ENCODE data around the gene KSR2.

DNA sequence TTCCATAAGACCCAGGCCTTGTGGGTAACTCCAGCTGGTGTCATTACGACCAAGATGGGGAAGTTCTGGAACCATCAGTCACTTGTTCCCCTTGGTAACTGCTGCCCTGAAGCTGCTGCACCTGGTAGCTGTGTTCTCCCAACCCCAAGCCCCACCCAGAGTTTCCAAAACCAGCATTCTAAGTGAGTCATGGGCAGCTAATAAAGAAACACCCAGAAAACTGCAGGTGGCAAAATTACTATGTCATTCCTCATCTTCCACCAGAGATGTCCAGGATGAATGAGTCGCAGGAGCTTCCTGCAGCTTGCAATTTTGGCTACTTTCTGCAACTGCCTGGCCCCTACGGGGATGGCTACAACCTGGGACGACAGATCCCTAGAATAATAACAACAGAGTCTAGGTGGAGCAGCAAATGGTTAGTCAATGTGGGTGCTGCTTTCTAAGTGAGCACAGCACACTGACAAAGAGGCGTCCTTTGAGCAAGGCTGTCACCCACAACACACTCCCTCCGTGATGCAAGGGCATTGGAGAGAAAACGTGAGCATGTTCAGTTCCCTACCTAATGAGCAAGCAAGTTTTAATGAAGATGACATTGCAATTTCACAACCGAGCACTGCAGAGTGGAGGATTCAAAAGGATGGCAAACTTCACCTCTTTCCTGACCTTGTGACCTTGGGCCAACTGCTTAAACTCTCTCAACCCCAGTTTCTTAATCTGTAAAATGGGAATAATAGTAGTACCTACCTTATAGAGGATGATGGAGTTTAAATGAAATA is 306.0 kb downstream of the KSR2 start:
- TF ChIP-seq, protein P1, sequence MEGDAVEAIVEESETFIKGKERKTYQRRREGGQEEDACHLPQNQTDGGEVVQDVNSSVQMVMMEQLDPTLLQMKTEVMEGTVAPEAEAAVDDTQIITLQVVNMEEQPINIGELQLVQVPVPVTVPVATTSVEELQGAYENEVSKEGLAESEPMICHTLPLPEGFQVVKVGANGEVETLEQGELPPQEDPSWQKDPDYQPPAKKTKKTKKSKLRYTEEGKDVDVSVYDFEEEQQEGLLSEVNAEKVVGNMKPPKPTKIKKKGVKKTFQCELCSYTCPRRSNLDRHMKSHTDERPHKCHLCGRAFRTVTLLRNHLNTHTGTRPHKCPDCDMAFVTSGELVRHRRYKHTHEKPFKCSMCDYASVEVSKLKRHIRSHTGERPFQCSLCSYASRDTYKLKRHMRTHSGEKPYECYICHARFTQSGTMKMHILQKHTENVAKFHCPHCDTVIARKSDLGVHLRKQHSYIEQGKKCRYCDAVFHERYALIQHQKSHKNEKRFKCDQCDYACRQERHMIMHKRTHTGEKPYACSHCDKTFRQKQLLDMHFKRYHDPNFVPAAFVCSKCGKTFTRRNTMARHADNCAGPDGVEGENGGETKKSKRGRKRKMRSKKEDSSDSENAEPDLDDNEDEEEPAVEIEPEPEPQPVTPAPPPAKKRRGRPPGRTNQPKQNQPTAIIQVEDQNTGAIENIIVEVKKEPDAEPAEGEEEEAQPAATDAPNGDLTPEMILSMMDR (IDR thresholded peaks at IDR 0.05), result no peak
- TF ChIP-seq POLR2AphosphoS5 (IDR thresholded peaks at IDR 0.05; ENCODE audit: insufficient read depth in 1 of 2, low read depth in 1 of 2), result no peak
